Measurements from ENCODE around the gene BICD1. TPM values are rescaled to one million over a fixed set of nuclear protein-coding genes. Genes with fewer than 3 reads are reported as not detected.
A peak's percentile ranks its signal among the peaks of the same experiment; 100 is the strongest.

BICD1 gene
- total RNA-seq, 4 donors from 2014 or later: 0.70 to 7.8 (median 2.8) TPM

DNA sequence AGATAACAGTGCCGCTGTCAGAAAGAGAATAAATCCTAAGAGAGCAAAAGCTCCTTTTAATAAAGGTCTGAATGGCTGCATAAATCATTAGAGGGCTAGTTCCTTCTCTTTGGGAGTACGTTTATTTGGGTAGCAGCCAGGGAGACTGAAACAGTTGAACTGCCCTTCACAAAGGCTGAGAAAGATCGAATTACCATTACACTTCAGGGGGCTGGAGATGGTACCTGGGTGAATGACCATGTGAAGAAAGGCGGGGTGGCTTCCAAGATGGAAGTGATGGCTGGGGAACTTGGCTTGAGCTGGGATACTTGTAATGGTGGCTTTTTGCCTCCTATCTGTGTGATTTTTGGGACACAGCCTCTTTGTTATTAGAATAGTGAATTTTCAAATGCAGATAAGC is 291.0 kb downstream of the BICD1 start:
- H3K4me3 ChIP-seq: no peak overlapping the region
- H3K27me3 ChIP-seq: peaks cover 0 to 10% (median 0%) of the 10 kb centered on the region in 4 donors
- WGBS, 2 donors: 62 to 68% methylated on average over 4 of the region's 4 CpGs
- DNase-seq: no peak
- no peak for TF ChIP-seq POLR2A (IDR thresholded peaks at IDR 0.05)
- TF ChIP-seq, protein P1, sequence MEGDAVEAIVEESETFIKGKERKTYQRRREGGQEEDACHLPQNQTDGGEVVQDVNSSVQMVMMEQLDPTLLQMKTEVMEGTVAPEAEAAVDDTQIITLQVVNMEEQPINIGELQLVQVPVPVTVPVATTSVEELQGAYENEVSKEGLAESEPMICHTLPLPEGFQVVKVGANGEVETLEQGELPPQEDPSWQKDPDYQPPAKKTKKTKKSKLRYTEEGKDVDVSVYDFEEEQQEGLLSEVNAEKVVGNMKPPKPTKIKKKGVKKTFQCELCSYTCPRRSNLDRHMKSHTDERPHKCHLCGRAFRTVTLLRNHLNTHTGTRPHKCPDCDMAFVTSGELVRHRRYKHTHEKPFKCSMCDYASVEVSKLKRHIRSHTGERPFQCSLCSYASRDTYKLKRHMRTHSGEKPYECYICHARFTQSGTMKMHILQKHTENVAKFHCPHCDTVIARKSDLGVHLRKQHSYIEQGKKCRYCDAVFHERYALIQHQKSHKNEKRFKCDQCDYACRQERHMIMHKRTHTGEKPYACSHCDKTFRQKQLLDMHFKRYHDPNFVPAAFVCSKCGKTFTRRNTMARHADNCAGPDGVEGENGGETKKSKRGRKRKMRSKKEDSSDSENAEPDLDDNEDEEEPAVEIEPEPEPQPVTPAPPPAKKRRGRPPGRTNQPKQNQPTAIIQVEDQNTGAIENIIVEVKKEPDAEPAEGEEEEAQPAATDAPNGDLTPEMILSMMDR (IDR thresholded peaks at IDR 0.05): no peak
- H3K36me3 ChIP-seq: no peaks in the 10 kb centered on the region
- H3K9me3 ChIP-seq: no peaks in the 10 kb centered on the region
- H3K4me1 ChIP-seq: peaks cover 5 to 36% (median 9%) of the 10 kb centered on the region in 3 donors
- no peak overlapping the region for H3K27ac ChIP-seq
- intact Hi-C loops (cut with DNase I): no loop called here

DNA sequence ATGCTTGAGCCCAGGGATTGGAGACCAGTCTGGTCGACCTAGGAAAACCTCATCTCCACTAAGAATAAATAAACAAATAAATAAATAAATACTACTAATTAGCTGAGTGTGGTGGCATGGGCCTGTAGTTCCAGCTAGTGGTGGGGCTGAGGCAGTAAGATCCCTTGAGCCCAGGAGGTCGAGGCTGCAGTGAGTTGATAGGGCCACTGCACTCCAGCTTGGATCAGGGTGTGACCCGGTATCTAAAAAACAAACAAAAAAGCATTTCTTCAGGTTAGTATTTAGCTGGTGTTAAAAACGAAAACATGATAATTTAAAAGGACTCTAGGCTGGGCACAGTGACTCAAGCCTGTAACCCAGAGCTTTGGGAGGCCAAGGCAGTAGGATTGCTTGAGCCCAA is 291.5 kb downstream of the BICD1 start:
- 84% methylated on average over 4 of the region's 4 CpGs for WGBS, 2 donors

DNA sequence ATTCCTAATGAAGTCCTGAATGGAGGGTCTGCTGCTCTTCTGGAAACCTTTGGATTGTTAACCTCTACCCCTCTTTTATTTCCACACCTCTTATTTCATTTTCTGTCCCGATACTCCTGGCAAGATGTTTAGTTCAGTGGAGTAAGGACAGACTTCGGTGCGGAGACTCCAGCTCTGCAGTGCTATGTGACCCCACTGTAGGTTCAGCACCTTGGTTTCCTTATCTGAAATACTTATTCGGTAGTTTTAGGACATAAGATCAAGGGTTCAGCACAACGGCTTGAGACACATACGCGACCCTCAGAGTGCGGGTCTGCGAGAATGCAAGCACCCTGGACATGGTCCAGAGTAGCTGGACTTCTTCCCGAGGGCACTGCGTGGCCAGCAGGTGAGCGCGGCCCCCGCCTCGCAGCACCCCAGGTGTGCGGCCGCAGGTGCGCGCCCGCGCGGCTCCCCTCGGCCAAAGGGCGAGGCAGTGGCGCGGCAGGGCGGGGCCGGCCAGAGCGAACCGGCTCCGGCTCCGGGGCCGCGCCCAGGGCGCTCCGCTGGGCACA is 292.2 kb downstream of the BICD1 start:
- H3K36me3 ChIP-seq: no peaks in the 10 kb centered on the region
- no peak for TF ChIP-seq POLR2A (IDR thresholded peaks at IDR 0.05)
- TF ChIP-seq, protein P1 (IDR thresholded peaks at IDR 0.05): peak in 1 of 6 experiments; percentile 8
- intact Hi-C loops (cut with DNase I): no loop called here
- H3K4me3 ChIP-seq: peak overlapping the region; percentile 68 to 81 (median 75)
- no peaks in the 10 kb centered on the region for H3K9me3 ChIP-seq
- H3K4me1 ChIP-seq: peaks cover 5 to 40% (median 9%) of the 10 kb centered on the region in 3 donors
- H3K27me3 ChIP-seq: peaks cover 0 to 10% (median 0%) of the 10 kb centered on the region in 4 donors
- 13 to 22% methylated on average over 5 to 7 of the region's 36 CpGs for WGBS, 2 donors
- peak overlapping the region; percentile 80 to 94 (median 91) for H3K27ac ChIP-seq
- DNase-seq: no peak

More for the DNA sequence above, 291.5 kb downstream of the BICD1 start:
- intact Hi-C loops (cut with DNase I): no loop called here
- peak overlapping the region in 3 of 4 donors; percentile 80 to 93 (median 89) for H3K27ac ChIP-seq
- no peak for DNase-seq
- peaks cover 5 to 40% (median 9%) of the 10 kb centered on the region in 3 donors for H3K4me1 ChIP-seq
- peaks cover 0 to 10% (median 0%) of the 10 kb centered on the region in 4 donors for H3K27me3 ChIP-seq
- TF ChIP-seq POLR2A (IDR thresholded peaks at IDR 0.05): no peak
- TF ChIP-seq, protein P1 (IDR thresholded peaks at IDR 0.05): no peak
- no peaks in the 10 kb centered on the region for H3K9me3 ChIP-seq
- no peaks in the 10 kb centered on the region for H3K36me3 ChIP-seq
- H3K4me3 ChIP-seq: no peak overlapping the region

GRCh38 chr12:32399370-32400113 is 292.9 kb downstream of the BICD1 start, which contains the start of gene FGD4:
TSS of gene FGD4 (plus strand) at chr12:32399558.
- TF ChIP-seq, protein P1 (IDR thresholded peaks at IDR 0.05): peak in 5 of 6 experiments; percentile 2 to 34 (median 23)
- peak in 3 of 4 donors; percentile 65 to 90 (median 85) for TF ChIP-seq POLR2A (IDR thresholded peaks at IDR 0.05)
- Histone ChIP-seq H3K9me3 (no peaks in the 10 kb centered on the region), H3K27me3 (peaks cover 0 to 10% (median 0%) of the 10 kb centered on the region in 4 donors), H3K4me3 (peak within 1 kb of the TSS; percentile 68 to 81 (median 75)), H3K27ac (peak within 1 kb of the TSS; percentile 89 to 94 (median 92)), H3K4me1 (peaks cover 5 to 40% (median 9%) of the 10 kb centered on the region in 3 donors), H3K36me3 (no peaks in the 10 kb centered on the region)
- WGBS, 2 donors: 0% methylated on average over 11 of the region's 82 CpGs; no CpG with 5 or more reads in 1 of the 2 donors
- intact Hi-C loops (cut with DNase I): no loop called here
- DNase-seq: peak; percentile 12

Measured in esophagus squamous epithelium (tissue), 5 donors.